Suprapubic skin (tissue), 4 donors: ENCODE data around the gene CCL24.

ENCODE experiments used
- EP300 ChIP-seq: sonication (generic); formaldehyde crosslinking; IDR thresholded peaks from one replicate; pipeline ENCODE4 v1.6.1; 2017; ENCODE audit warnings: antibody characterized with exemption
- POLR2A ChIP-seq, 2 donors: fragments of 450-650 bp; IDR thresholded peaks; one replicate each; pipeline ENCODE4 v1.6.1; 2017; ENCODE audit warnings: antibody characterized with exemption in 2 of 2, mild to moderate bottlenecking in 2 of 2, moderate library complexity in 2 of 2
- POLR2AphosphoS5 ChIP-seq, 3 donors: sonication (generic); formaldehyde crosslinking; IDR thresholded peaks; one replicate each; pipeline ENCODE4 v1.6.1; 2017; ENCODE audit warnings: antibody characterized with exemption in 3 of 3
- TF ChIP-seq, protein P1 (sequence below), 2 donors: fragments of 200-600 bp in 1 of 2; fragments of 450-650 bp in 1 of 2; sonication (generic) in 1 of 2; IDR thresholded peaks; one replicate each; pipeline ENCODE4 v1.5.1; 2016 to 2019; ENCODE audit warnings: antibody characterized with exemption in 2 of 2, mild to moderate bottlenecking in 1 of 2, moderate library complexity in 1 of 2

- no peak for TF ChIP-seq POLR2A (IDR thresholded peaks at IDR 0.05)
- TF ChIP-seq, protein P1, sequence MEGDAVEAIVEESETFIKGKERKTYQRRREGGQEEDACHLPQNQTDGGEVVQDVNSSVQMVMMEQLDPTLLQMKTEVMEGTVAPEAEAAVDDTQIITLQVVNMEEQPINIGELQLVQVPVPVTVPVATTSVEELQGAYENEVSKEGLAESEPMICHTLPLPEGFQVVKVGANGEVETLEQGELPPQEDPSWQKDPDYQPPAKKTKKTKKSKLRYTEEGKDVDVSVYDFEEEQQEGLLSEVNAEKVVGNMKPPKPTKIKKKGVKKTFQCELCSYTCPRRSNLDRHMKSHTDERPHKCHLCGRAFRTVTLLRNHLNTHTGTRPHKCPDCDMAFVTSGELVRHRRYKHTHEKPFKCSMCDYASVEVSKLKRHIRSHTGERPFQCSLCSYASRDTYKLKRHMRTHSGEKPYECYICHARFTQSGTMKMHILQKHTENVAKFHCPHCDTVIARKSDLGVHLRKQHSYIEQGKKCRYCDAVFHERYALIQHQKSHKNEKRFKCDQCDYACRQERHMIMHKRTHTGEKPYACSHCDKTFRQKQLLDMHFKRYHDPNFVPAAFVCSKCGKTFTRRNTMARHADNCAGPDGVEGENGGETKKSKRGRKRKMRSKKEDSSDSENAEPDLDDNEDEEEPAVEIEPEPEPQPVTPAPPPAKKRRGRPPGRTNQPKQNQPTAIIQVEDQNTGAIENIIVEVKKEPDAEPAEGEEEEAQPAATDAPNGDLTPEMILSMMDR (IDR thresholded peaks at IDR 0.05), result no peak
- TF ChIP-seq POLR2AphosphoS5 (IDR thresholded peaks at IDR 0.05), result no peak
- no peak for TF ChIP-seq EP300
Observed at GRCh38 chr7:75776295-75776971, 37.2 kb downstream of the CCL24 start.
